Measurements from ENCODE around the gene KLRG1.
A peak's percentile ranks its signal among the peaks of the same experiment; 100 is the strongest.

KLRG1 gene

DNA sequence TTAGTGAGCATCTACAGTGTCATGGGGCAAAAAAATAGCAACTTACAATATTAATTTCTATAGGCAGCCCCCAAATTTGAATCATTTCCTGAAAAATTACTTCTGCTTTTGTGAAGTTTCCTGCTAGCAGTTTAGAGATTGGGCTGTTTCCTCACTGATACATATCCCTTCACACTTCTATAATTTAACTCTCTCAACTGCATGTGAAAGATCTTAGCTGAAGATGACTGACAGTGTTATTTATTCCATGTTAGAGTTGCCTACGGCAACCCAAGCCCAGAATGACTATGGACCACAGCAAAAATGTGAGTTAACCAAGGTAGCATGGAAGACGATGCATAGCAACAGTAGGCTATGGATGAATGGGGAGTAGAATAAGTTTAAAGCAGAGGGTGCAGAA lies at the start of gene KLRG1:
KLRG1 (plus strand) TSS at position 134 of the 400 bp plus-strand sequence; CDS start at position 224, 90 bp downstream.
- TF ChIP-seq, protein P1, sequence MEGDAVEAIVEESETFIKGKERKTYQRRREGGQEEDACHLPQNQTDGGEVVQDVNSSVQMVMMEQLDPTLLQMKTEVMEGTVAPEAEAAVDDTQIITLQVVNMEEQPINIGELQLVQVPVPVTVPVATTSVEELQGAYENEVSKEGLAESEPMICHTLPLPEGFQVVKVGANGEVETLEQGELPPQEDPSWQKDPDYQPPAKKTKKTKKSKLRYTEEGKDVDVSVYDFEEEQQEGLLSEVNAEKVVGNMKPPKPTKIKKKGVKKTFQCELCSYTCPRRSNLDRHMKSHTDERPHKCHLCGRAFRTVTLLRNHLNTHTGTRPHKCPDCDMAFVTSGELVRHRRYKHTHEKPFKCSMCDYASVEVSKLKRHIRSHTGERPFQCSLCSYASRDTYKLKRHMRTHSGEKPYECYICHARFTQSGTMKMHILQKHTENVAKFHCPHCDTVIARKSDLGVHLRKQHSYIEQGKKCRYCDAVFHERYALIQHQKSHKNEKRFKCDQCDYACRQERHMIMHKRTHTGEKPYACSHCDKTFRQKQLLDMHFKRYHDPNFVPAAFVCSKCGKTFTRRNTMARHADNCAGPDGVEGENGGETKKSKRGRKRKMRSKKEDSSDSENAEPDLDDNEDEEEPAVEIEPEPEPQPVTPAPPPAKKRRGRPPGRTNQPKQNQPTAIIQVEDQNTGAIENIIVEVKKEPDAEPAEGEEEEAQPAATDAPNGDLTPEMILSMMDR (IDR thresholded peaks at IDR 0.05; ENCODE audit: low read depth, low read length), result no peak
- in situ Hi-C loops (cut with HindIII; ENCODE audit: low sequenced_read_pairs), result no loop called here
- DNase-seq (ENCODE audit: low read depth, low spot score), result no peak
- no peak within 1 kb of the TSS for H3K4me3 ChIP-seq (ENCODE audit: low read depth, low read length)

DNA sequence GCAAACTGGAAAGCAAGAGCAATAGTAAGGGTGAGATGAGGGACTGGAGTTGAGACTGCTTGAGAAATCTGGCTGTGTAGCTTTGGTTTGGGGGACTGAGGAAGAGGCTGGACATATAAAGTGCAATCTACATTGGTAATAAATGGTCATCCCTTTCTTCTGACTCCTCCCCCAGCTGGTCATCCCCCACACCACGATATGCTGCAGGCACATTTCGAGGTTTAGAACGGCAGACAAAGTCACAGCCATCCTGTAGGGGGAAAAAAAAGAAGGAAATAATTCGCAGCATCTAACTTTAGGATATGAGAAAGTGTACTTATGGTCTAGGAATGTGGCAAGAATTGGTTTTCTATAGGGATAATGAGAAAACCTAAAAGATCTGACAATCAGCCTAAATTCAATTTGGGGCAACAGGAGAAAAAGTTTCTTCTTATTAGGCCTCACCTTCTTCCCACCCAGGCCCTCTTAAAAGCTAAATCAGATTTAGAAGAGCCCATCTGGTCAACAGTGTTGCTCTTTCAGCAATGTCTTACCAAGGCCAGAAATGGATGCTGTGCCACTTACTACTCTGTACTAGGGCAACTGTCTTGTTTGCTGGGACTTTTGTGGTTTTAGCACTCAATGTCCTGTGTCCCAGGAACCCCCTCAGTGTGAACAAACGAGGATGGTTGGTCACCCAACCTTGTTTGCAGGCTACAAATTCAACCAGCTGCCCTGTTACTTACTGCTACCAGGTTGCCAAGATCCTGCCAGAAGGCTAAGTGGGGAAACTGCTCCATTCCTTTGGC lies 47.5 kb upstream of the KLRG1 start:
- no peak for DNase-seq (ENCODE audit: low read depth, low spot score)
- no peak overlapping the region for H3K4me3 ChIP-seq (ENCODE audit: low read depth, low read length)
- in situ Hi-C loops (cut with HindIII; ENCODE audit: low sequenced_read_pairs), result no loop called here
- TF ChIP-seq, protein P1 (IDR thresholded peaks at IDR 0.05; ENCODE audit: low read depth, low read length), result no peak

DNA sequence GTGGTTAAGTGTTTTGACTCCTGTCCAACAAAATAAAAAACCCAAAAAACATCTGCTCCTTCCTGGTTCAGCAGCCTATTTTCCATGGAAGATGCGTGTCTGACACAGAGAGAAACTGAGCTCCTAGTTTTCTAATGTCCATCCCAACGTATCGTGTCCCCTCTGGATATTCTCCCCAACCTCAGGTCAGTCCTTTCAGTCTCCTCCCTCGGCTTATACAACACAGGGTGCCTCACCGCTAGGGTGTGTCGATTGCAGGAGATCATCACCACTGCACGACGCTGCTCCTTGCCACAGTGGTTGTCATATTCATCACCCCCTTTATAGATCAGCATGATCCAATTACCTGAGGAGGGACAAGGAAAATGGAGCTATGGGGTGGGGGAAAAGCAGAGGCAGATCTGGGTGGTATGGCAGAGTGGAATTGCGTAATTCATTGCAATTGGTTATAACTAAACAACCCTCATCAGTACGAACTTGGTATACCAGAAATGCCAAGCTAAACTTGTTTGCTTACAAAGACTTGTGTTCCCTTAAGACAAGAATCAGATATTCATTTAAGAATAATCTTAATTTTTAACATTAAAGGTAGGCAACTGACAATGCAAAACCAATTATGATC lies 45.7 kb upstream of the KLRG1 start:
- DNase-seq (ENCODE audit: low read depth, low spot score), result no peak
- TF ChIP-seq, protein P1 (IDR thresholded peaks at IDR 0.05; ENCODE audit: low read depth, low read length), result no peak
- in situ Hi-C loops (cut with HindIII; ENCODE audit: low sequenced_read_pairs), result no loop called here
- no peak overlapping the region for H3K4me3 ChIP-seq (ENCODE audit: low read depth, low read length)

DNA sequence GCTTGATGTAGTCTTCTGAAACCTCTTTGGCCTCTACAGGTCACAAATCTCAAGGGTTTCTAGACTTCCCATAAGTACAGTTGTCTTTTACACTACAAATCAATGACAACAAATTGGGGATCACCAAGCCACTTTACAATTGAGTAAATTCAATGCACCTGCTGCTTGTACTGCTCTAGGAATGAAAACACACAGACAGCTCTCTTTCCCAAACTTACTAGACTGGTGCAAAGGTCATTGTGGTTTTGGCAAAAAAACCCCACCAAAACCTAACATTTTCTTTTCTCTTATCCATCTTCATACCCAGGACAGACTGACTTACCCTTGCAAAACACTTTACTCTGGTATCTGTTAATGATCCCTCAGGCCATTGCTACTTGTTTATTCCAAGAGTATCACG lies 42.6 kb upstream of the KLRG1 start:
- in situ Hi-C loops (cut with HindIII; ENCODE audit: low sequenced_read_pairs), result no loop called here
- H3K4me3 ChIP-seq (ENCODE audit: low read depth, low read length), result no peak overlapping the region
- TF ChIP-seq, protein P1 (IDR thresholded peaks at IDR 0.05; ENCODE audit: low read depth, low read length), result no peak
- DNase-seq (ENCODE audit: low read depth, low spot score), result no peak

DNA sequence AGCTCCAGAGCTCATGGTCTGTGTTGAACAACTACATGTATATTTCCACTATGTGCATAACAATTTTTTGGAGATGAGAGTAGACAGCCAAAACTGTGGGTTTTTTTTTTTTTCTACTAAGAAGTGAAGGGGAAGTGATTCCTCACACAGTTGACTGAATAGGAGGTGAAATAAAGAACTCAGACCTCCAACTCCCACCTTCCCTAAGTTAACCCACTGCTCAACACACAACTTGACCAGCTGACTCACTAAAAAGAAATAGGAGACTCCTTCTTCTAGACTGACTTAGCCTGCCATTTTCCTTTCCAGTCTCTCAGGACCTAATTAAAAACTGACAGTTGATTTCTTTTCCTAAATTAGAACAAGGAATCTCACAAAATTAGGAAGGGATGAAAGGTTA lies 41.6 kb upstream of the KLRG1 start:
- in situ Hi-C loops (cut with HindIII; ENCODE audit: low sequenced_read_pairs), result no loop called here
- TF ChIP-seq, protein P1 (IDR thresholded peaks at IDR 0.05; ENCODE audit: low read depth, low read length), result no peak
- DNase-seq (ENCODE audit: low read depth, low spot score), result no peak
- H3K4me3 ChIP-seq (ENCODE audit: low read depth, low read length), result no peak overlapping the region

DNA sequence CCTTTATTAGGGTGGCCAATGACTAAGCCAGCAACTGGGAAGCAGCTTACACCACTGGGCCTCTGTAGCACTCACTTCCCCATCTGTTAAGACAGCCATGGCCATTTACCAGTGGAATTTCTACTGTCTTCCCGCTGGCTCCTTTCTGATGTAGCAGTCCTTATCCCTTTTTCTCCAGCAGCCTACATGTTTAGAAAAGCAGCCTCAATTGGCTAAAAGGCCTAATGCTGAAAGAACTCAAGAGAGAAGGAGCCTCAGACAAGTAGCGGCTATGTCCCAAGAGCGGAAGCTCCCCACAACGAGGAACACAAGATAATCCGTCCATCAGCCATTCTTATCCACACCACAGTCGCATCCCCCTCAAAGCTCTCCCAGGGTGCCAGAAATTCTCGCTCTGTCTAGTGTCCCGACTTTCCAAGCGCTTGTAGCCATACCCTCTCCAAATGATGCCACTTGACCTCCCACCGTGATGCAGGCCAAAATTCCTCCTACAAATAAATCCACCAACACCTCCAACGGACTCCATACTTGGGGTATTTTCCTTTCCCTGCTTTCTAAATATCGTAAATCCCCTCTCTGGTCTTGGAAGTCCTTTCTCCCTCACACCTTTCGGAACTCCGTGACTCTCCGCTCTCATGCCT lies 40.5 kb upstream of the KLRG1 start:
- DNase-seq (ENCODE audit: low read depth, low spot score), result peak; percentile 20
- TF ChIP-seq, protein P1 (IDR thresholded peaks at IDR 0.05; ENCODE audit: low read depth, low read length), result no peak
- in situ Hi-C loops (cut with HindIII; ENCODE audit: low sequenced_read_pairs), result no loop called here

More for the DNA sequence above, 40.5 kb upstream of the KLRG1 start:
- peak overlapping the region; percentile 85 for H3K4me3 ChIP-seq (ENCODE audit: low read depth, low read length)
